PC-3 (cell line): Measurements from ENCODE around the gene GAB3. TPM values are rescaled to one million over a fixed set of nuclear protein-coding genes. Genes with fewer than 3 reads are reported as not detected.
"Not testable (repeated sequence)": the region's sequence is repeated elsewhere in the genome, so short reads cannot be mapped to it uniquely, and the experiment has no call there.

Experiments
- ATAC-seq: fragments of 200-7000 bp; cut with Tn5 transposase; 2 replicates; pipeline ENCODE4 v1.9.1; 2020; ENCODE audit warnings: mild to moderate bottlenecking, moderate library complexity
- BruUV-seq: library from RNA; stranded (reverse); fragments of 400-500 nt; replicated peaks from 2 replicates; lab custom pipeline; 2021; lab: Mats Ljungman, UMichigan
- CTCF ChIA-PET: fragments of 300-600 bp; sonication (Branson Sonifier 250); formaldehyde crosslinking; loops from one replicate; lab custom pipeline; 2022; ENCODE audit warnings: antibody characterized with exemption; lab: Charles Lee
- POLR2A ChIA-PET: fragments of 300-600 bp; sonication (Branson Sonifier 250); formaldehyde crosslinking; loops from one replicate; lab custom pipeline; 2022; ENCODE audit warnings: antibody characterized with exemption; ENCODE audit not compliant: unreplicated experiment; lab: Charles Lee
- DNase-seq: peaks from one replicate; pipeline ENCODE4 v3.0.0-alpha.2; 2015
- H2AFZ ChIP-seq: fragments of 300-600 bp; sonication (generic); 2 replicates; pipeline ENCODE4 v1.6.0; 2016; ENCODE audit warnings: antibody characterized with exemption, low read length
- H3F3A ChIP-seq: fragments of 300-600 bp; sonication (generic); one replicate; pipeline ENCODE4 v1.6.0; 2017; ENCODE audit warnings: antibody characterized with exemption, low read length, control low read depth, mild to moderate bottlenecking; ENCODE audit not compliant: unreplicated experiment
- H3K27ac ChIP-seq: fragments of 300-600 bp; sonication (generic); 2 replicates; pipeline ENCODE4 v1.5.1; 2016; ENCODE audit warnings: mild to moderate bottlenecking, low read length
- H3K27me3 ChIP-seq: fragments of 300-600 bp; sonication (generic); 2 replicates; pipeline ENCODE4 v1.6.1; 2016; ENCODE audit warnings: low read length, mixed read lengths
- H3K36me3 ChIP-seq: fragments of 300-600 bp; sonication (generic); 2 replicates; pipeline ENCODE4 v1.6.1; 2016; ENCODE audit warnings: low read depth, mixed run types, low read length, mixed read lengths
- H3K4me1 ChIP-seq: fragments of 300-600 bp; sonication (generic); 2 replicates; pipeline ENCODE4 v1.5.1; 2016; ENCODE audit warnings: low read length; ENCODE audit not compliant: insufficient read depth
- H3K4me2 ChIP-seq: fragments of 300-600 bp; sonication (generic); 2 replicates; pipeline ENCODE4 v1.6.0; 2016; ENCODE audit warnings: low read length
- H3K4me3 ChIP-seq: fragments of 300-600 bp; sonication (generic); 2 replicates; pipeline ENCODE4 v1.5.1; 2016; ENCODE audit warnings: mild to moderate bottlenecking, low read length, mixed read lengths
- H3K79me2 ChIP-seq: fragments of 300-600 bp; sonication (generic); 2 replicates; pipeline ENCODE4 v1.6.1; 2017; ENCODE audit warnings: low read length, mixed read lengths
- H3K9ac ChIP-seq: fragments of 300-600 bp; sonication (generic); 2 replicates; pipeline ENCODE4 v1.6.0; 2016; ENCODE audit warnings: mild to moderate bottlenecking, low read length
- H3K9me2 ChIP-seq: fragments of 300-600 bp; sonication (generic); replicated peaks from 2 replicates; pipeline ENCODE4 v1.6.1; 2016; ENCODE audit warnings: mixed run types, low read length, mixed read lengths
- H3K9me3 ChIP-seq: fragments of 300-600 bp; sonication (generic); 2 replicates; pipeline ENCODE4 v1.6.1; 2016; ENCODE audit warnings: low read length, mixed read lengths
- H4K20me1 ChIP-seq: fragments of 300-600 bp; sonication (generic); 2 replicates; pipeline ENCODE4 v1.6.1; 2016; ENCODE audit warnings: low read length, mixed read lengths
- CTCF ChIP-seq: fragments of 300-600 bp; sonication (generic); conservative IDR thresholded peaks from 2 replicates; pipeline ENCODE4 v1.5.1; 2017; ENCODE audit warnings: antibody characterized with exemption, low read depth, mild to moderate bottlenecking, low read length
- EZH2 ChIP-seq: fragments of 300-600 bp; sonication (generic); IDR thresholded peaks from one replicate; pipeline ENCODE4 v1.6.1; 2017; ENCODE audit warnings: antibody characterized with exemption, mild to moderate bottlenecking, low read length; ENCODE audit not compliant: unreplicated experiment
- EZH2phosphoT487 ChIP-seq: fragments of 300-600 bp; sonication (generic); IDR thresholded peaks from 2 replicates; pipeline ENCODE4 v1.6.1; 2018; ENCODE audit warnings: mild to moderate bottlenecking, antibody characterized with exemption, low read length, borderline replicate concordance
- intact Hi-C: fragments of 100-400 bp; cut with micrococcal nuclease; formaldehyde crosslinking; loops from 2 replicates; pipeline ENCODE4 v1.9.0; 2023
- total RNA-seq: library from RNA; depleted of rRNA; stranded (reverse); fragments of >200 nt; gene quantifications from 2 replicates; pipeline ENCODE4 v1.2.3, GENCODE V29; 2014

GAB3 gene
- total RNA-seq, 1 experiment from 2014 or later: 3.1 TPM

- H3K27ac ChIP-seq, H3K4me1 ChIP-seq, CTCF ChIA-PET, H3K9me2 ChIP-seq, H2AFZ ChIP-seq, H3K4me3 ChIP-seq, DNase-seq, H4K20me1 ChIP-seq, intact Hi-C loops, H3K27me3 ChIP-seq, H3K4me2 ChIP-seq, H3F3A ChIP-seq, H3K9ac ChIP-seq, H3K79me2 ChIP-seq, H3K36me3 ChIP-seq, BruUV-seq, ATAC-seq, POLR2A ChIA-PET, H3K9me3 ChIP-seq: not testable (repeated sequence)
Measured at GRCh38 chrX:154672084-154672483, 78.8 kb downstream of the GAB3 start.

GRCh38 chrX:154670848-154671247 lies 80.0 kb downstream of the GAB3 start:
- H3K4me3 ChIP-seq, ATAC-seq, H3K27ac ChIP-seq, DNase-seq, BruUV-seq, H3K27me3 ChIP-seq, H3K9me2 ChIP-seq, H3K36me3 ChIP-seq, CTCF ChIA-PET, H3K4me2 ChIP-seq, H3K9ac ChIP-seq, H3K79me2 ChIP-seq, H2AFZ ChIP-seq, H4K20me1 ChIP-seq, intact Hi-C loops, H3F3A ChIP-seq, POLR2A ChIA-PET, H3K4me1 ChIP-seq, H3K9me3 ChIP-seq: not testable (repeated sequence)

GRCh38 chrX:154661899-154662298 lies 89.0 kb downstream of the GAB3 start:
- intact Hi-C loops: no loop called here
- Histone ChIP-seq H3K4me1 (no peaks in the 10 kb centered on the region), H3K9me3 (no peaks in the 10 kb centered on the region), H4K20me1 (no peaks in the 10 kb centered on the region), H3K27me3 (no peaks in the 10 kb centered on the region), H3F3A (no peaks in the 10 kb centered on the region), H3K27ac (no peak overlapping the region), H2AFZ (no peak overlapping the region), H3K9me2 (no peaks in the 10 kb centered on the region), H3K4me2 (no peak overlapping the region), H3K4me3 (no peak overlapping the region), H3K79me2 (no peaks in the 10 kb centered on the region), H3K36me3 (no peaks in the 10 kb centered on the region), H3K9ac (no peak overlapping the region)
- CTCF ChIA-PET: no interaction called here
- no TSS peak for BruUV-seq
- DNase-seq (no peak), ATAC-seq (no peak)
- TF ChIP-seq EZH2phosphoT487 (no peak), CTCF (no peak), EZH2 (no peak)
- POLR2A ChIA-PET: no interaction called here

- POLR2A ChIA-PET: no interaction called here
- CTCF ChIA-PET: no interaction called here
- no peaks in the 10 kb centered on the region for H3K36me3 ChIP-seq
- H2AFZ ChIP-seq: no peak overlapping the region
- H3F3A ChIP-seq: no peaks in the 10 kb centered on the region
- intact Hi-C loops: no loop called here
- H3K4me2 ChIP-seq: no peak overlapping the region
- no peak for ATAC-seq
- H3K4me3 ChIP-seq: no peak overlapping the region
- no peaks in the 10 kb centered on the region for H4K20me1 ChIP-seq
- no peaks in the 10 kb centered on the region for H3K27me3 ChIP-seq
- H3K9ac ChIP-seq: no peak overlapping the region
- TF ChIP-seq CTCF: no peak
- no peak for TF ChIP-seq EZH2
- no peak for TF ChIP-seq EZH2phosphoT487
- no peaks in the 10 kb centered on the region for H3K9me3 ChIP-seq
- H3K27ac ChIP-seq: no peak overlapping the region
- no peaks in the 10 kb centered on the region for H3K9me2 ChIP-seq
- no peaks in the 10 kb centered on the region for H3K4me1 ChIP-seq
- H3K79me2 ChIP-seq: no peaks in the 10 kb centered on the region
- BruUV-seq: no TSS peak
- DNase-seq: no peak
Measured at GRCh38 chrX:154661170-154661569, 89.7 kb downstream of the GAB3 start.
